HG02884 (cell line): ENCODE measurements around the gene PFN4.
A peak's percentile ranks its signal among the peaks of the same experiment; 100 is the strongest.
"Not testable (repeated sequence)": the region's sequence is repeated elsewhere in the genome, so short reads cannot be mapped to it uniquely, and the experiment has no call there.

ENCODE experiments used
- ATAC-seq: cut with Tn5 transposase; IDR thresholded peaks from one replicate; pipeline ENCODE4 v1.9.1; 2021; ENCODE audit warnings: mild to moderate bottlenecking, moderate library complexity; ENCODE audit not compliant: unreplicated experiment

Gene PFN4

GRCh38 chr2:24123195-24123921 is at the start of gene PFN4, which contains the start of gene FAM228B:
Gene PFN4, minus strand, starts transcription at chr2:24123334. Its CDS starts 799 bp downstream, at chr2:24122535.
Gene FAM228B, plus strand, starts transcription at chr2:24123469. Its CDS starts 893 bp downstream, at chr2:24124362.
- ATAC-seq, result peak; percentile 83

- no peak for ATAC-seq
Observed at GRCh38 chr2:24169023-24169422, 45.9 kb upstream of the PFN4 start.

- peak; percentile 70 for ATAC-seq
Observed at GRCh38 chr2:24164416-24164973, 41.4 kb upstream of the PFN4 start.

- ATAC-seq, result no peak
Observed at GRCh38 chr2:24163601-24164000, 40.5 kb upstream of the PFN4 start.

GRCh38 chr2:24163186-24163585 is 40.1 kb upstream of the PFN4 start:
- ATAC-seq, result no peak

GRCh38 chr2:24162494-24162893 is 39.4 kb upstream of the PFN4 start:
- ATAC-seq, result no peak

GRCh38 chr2:24160761-24161160 is 37.6 kb upstream of the PFN4 start:
- no peak for ATAC-seq

- no peak for ATAC-seq
Observed at GRCh38 chr2:24159708-24160107, 36.6 kb upstream of the PFN4 start.

- no peak for ATAC-seq
Observed at GRCh38 chr2:24158131-24158530, 35.0 kb upstream of the PFN4 start.

- ATAC-seq, result no peak
Observed at GRCh38 chr2:24153478-24153877, 30.3 kb upstream of the PFN4 start.

GRCh38 chr2:24152413-24153197 is 29.5 kb upstream of the PFN4 start:
- no peak for ATAC-seq

- ATAC-seq, result no peak
Observed at GRCh38 chr2:24147364-24147763, 24.2 kb upstream of the PFN4 start.

- not testable (repeated sequence) for ATAC-seq
Observed at GRCh38 chr2:24140305-24140704, 17.2 kb upstream of the PFN4 start.

- no peak for ATAC-seq
Observed at GRCh38 chr2:24132543-24132942, 9.4 kb upstream of the PFN4 start.

GRCh38 chr2:24125956-24126355 is 2.8 kb upstream of the PFN4 start:
- no peak for ATAC-seq

- ATAC-seq, result peak; percentile 17
Observed at GRCh38 chr2:24123922-24124580, 917 bp upstream of the PFN4 start.

GRCh38 chr2:24122366-24123194 is 554 bp downstream of the PFN4 start:
- ATAC-seq, result no peak

- no peak for ATAC-seq
Observed at GRCh38 chr2:24121469-24121868, 1.7 kb downstream of the PFN4 start.

- no peak for ATAC-seq
Observed at GRCh38 chr2:24121066-24121465, 2.1 kb downstream of the PFN4 start.

- no peak for ATAC-seq
Observed at GRCh38 chr2:24117902-24118301, 5.2 kb downstream of the PFN4 start.
